Inflammatory macrophage (primary cell): Measurements from ENCODE around the gene DNMT3A.

Experiments
- DNase-seq, 2 donors: peaks; one replicate each; pipeline ENCODE4 v3.0.0-alpha.2; 2020 to 2022

DNMT3A gene

GRCh38 chr2:25197336-25198208, 144.2 kb downstream of the DNMT3A start:
- DNase-seq, result no peak

GRCh38 chr2:25194576-25195122, 147.1 kb downstream of the DNMT3A start:
- no peak for DNase-seq

- no peak for DNase-seq
Measured at GRCh38 chr2:25190536-25190935, 151.2 kb downstream of the DNMT3A start.

- no peak for DNase-seq
Measured at GRCh38 chr2:25188405-25188804, 153.3 kb downstream of the DNMT3A start.

- DNase-seq, result no peak
Measured at GRCh38 chr2:25187729-25188350, 153.9 kb downstream of the DNMT3A start.

GRCh38 chr2:25184254-25184653, 157.5 kb downstream of the DNMT3A start:
- DNase-seq, result no peak

GRCh38 chr2:25178976-25179375, 162.7 kb downstream of the DNMT3A start:
- DNase-seq, result no peak
